Suprapubic skin (tissue), 4 donors: ENCODE data around the gene MRPL19. TPM values are rescaled to one million over a fixed set of nuclear protein-coding genes. Genes with fewer than 3 reads are reported as not detected.
A peak's percentile ranks its signal among the peaks of the same experiment; 100 is the strongest.

ENCODE experiments used
- DNase-seq, 2 donors: peaks; one replicate each; pipeline ENCODE4 v3.0.0-alpha.2; 2019; ENCODE audit warnings: low spot score in 2 of 2
- H3K27ac ChIP-seq: fragments of 200-600 bp; sonication (generic); one replicate; pipeline ENCODE4 v1.5.1; 2019
- H3K27me3 ChIP-seq: fragments of 200-600 bp; sonication (generic); one replicate; pipeline ENCODE4 v1.5.1; 2019
- H3K36me3 ChIP-seq: fragments of 200-600 bp; sonication (generic); one replicate; pipeline ENCODE4 v1.5.1; 2019
- H3K4me1 ChIP-seq: fragments of 200-600 bp; sonication (generic); one replicate; pipeline ENCODE4 v1.5.1; 2019
- H3K4me3 ChIP-seq: fragments of 200-600 bp; sonication (generic); one replicate; pipeline ENCODE4 v1.5.1; 2019; ENCODE audit warnings: mild to moderate bottlenecking
- H3K9me3 ChIP-seq: fragments of 200-600 bp; sonication (generic); one replicate; pipeline ENCODE4 v1.5.1; 2019
- CTCF ChIP-seq, 2 donors: fragments of 200-600 bp in 1 of 2; fragments of 450-650 bp in 1 of 2; sonication (generic) in 1 of 2; IDR thresholded peaks; one replicate each; pipeline ENCODE4 v1.5.1; 2016 to 2019; ENCODE audit warnings: antibody characterized with exemption in 2 of 2, mild to moderate bottlenecking in 1 of 2, moderate library complexity in 1 of 2
- EP300 ChIP-seq: sonication (generic); formaldehyde crosslinking; IDR thresholded peaks from one replicate; pipeline ENCODE4 v1.6.1; 2017; ENCODE audit warnings: antibody characterized with exemption
- POLR2A ChIP-seq, 2 donors: fragments of 450-650 bp; IDR thresholded peaks; one replicate each; pipeline ENCODE4 v1.6.1; 2017; ENCODE audit warnings: antibody characterized with exemption in 2 of 2, mild to moderate bottlenecking in 2 of 2, moderate library complexity in 2 of 2
- POLR2AphosphoS5 ChIP-seq, 3 donors: sonication (generic); formaldehyde crosslinking; IDR thresholded peaks; one replicate each; pipeline ENCODE4 v1.6.1; 2017; ENCODE audit warnings: antibody characterized with exemption in 3 of 3
- WGBS: methylation state at CpG from one replicate; pipeline ENCODE4 v1.1.5; 2018; 5-methylcytosine and 5-hydroxymethylcytosine counted together
- total RNA-seq, 4 donors: library from RNA; depleted of rRNA; stranded (reverse); fragments of >200 nt; gene quantifications; one replicate each; pipeline ENCODE4 v1.1.0, GENCODE V29; 2016

Gene MRPL19
- total RNA-seq = 10 to 100 TPM; 24.6 to 44.5 (median 27.5) TPM

- Histone ChIP-seq H3K9me3 (no peaks in the 10 kb centered on the region), H3K4me3 (peak within 1 kb of the TSS; percentile 87), H3K27ac (peak within 1 kb of the TSS; percentile 75), H3K27me3 (no peaks in the 10 kb centered on the region), H3K36me3 (peaks cover 19% of the 10 kb centered on the region), H3K4me1 (peaks cover 16% of the 10 kb centered on the region)
- WGBS = 0% methylated on average over 37 of the region's 60 CpGs
- TF ChIP-seq POLR2A (IDR thresholded peaks at IDR 0.05) = no peak
- TF ChIP-seq EP300 = no peak
- peak in 1 of 3 donors; percentile 59 for TF ChIP-seq POLR2AphosphoS5 (IDR thresholded peaks at IDR 0.05)
- peak; percentile 85 to 88 for DNase-seq
Measured at GRCh38 chr2:75646583-75647425, at the start of gene MRPL19. Gene MRPL19 (plus strand): TSS chr2:75646783. CDS start chr2:75646808, 25 bp downstream.

GRCh38 chr2:75596784-75597183, 49.8 kb upstream of the MRPL19 start:
- WGBS = 82% methylated on average over 4 of the region's 4 CpGs
- Histone ChIP-seq H3K9me3 (no peaks in the 10 kb centered on the region), H3K4me1 (peaks cover 12% of the 10 kb centered on the region), H3K36me3 (no peaks in the 10 kb centered on the region), H3K4me3 (no peak overlapping the region), H3K27ac (no peak overlapping the region), H3K27me3 (no peaks in the 10 kb centered on the region)
- DNase-seq = no peak
- TF ChIP-seq POLR2A (IDR thresholded peaks at IDR 0.05) (no peak), EP300 (no peak), POLR2AphosphoS5 (IDR thresholded peaks at IDR 0.05) (no peak), CTCF (IDR thresholded peaks at IDR 0.05) (no peak)

- 94% methylated on average over 18 of the region's 20 CpGs for WGBS
- DNase-seq = no peak
- Histone ChIP-seq H3K36me3 (no peaks in the 10 kb centered on the region), H3K4me1 (peaks cover under 1% of the 10 kb centered on the region), H3K4me3 (no peak overlapping the region), H3K27ac (no peak overlapping the region), H3K9me3 (no peaks in the 10 kb centered on the region), H3K27me3 (no peaks in the 10 kb centered on the region)
- no peak for TF ChIP-seq CTCF (IDR thresholded peaks at IDR 0.05)
- TF ChIP-seq POLR2A (IDR thresholded peaks at IDR 0.05) = no peak
- no peak for TF ChIP-seq POLR2AphosphoS5 (IDR thresholded peaks at IDR 0.05)
- TF ChIP-seq EP300 = no peak
Measured at GRCh38 chr2:75597949-75598348, 48.6 kb upstream of the MRPL19 start.

GRCh38 chr2:75598589-75599155, 47.9 kb upstream of the MRPL19 start:
- Histone ChIP-seq H3K27me3 (no peaks in the 10 kb centered on the region), H3K4me3 (no peak overlapping the region), H3K4me1 (no peaks in the 10 kb centered on the region), H3K36me3 (no peaks in the 10 kb centered on the region), H3K9me3 (no peaks in the 10 kb centered on the region), H3K27ac (no peak overlapping the region)
- no peak for DNase-seq
- TF ChIP-seq CTCF (IDR thresholded peaks at IDR 0.05) (no peak), POLR2AphosphoS5 (IDR thresholded peaks at IDR 0.05) (no peak), POLR2A (IDR thresholded peaks at IDR 0.05) (no peak), EP300 (no peak)
- 86% methylated on average over 8 of the region's 8 CpGs for WGBS

DNA sequence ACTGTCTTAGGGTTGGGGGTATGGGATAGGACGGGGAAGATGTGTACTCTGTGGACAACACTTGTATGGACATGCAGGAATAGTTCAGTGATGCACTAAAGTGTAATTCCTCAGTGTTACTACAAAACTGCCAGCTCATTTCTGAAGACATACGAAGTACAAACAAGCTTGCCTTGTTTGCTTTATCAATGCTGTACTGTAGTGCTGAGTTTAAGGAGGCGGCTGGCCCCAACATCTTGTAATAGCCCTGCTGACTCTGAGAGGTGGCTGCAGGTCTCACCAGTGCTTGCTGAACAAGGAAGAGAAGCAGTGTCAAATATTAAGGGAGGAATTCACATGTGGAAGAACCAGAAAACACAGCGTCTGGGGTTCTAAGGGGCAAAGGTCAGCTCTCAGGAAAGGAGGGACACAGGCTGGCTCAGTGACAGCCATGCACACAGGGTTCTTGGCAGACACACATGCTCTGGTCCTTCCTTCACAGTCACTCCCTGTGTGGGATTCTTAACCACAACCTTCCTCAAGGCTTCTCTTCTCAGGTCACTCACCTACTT, 46.0 kb upstream of the MRPL19 start:
- DNase-seq = no peak
- Histone ChIP-seq H3K4me1 (no peaks in the 10 kb centered on the region), H3K27ac (peak overlapping the region; percentile 65), H3K4me3 (no peak overlapping the region), H3K9me3 (no peaks in the 10 kb centered on the region), H3K36me3 (no peaks in the 10 kb centered on the region), H3K27me3 (peaks cover 1% of the 10 kb centered on the region)
- WGBS = 71% methylated on average over 4 of the region's 4 CpGs
- no peak for TF ChIP-seq EP300
- no peak for TF ChIP-seq POLR2AphosphoS5 (IDR thresholded peaks at IDR 0.05)
- TF ChIP-seq POLR2A (IDR thresholded peaks at IDR 0.05) = no peak
- TF ChIP-seq CTCF (IDR thresholded peaks at IDR 0.05) = no peak
